Measurements from ENCODE around the gene HMGCL. TPM values are rescaled to one million over a fixed set of nuclear protein-coding genes. Genes with fewer than 3 reads are reported as not detected.

Gene HMGCL
- polyA plus RNA-seq, 3 donors: 17.8 to 26.7 (median 22.1) TPM

DNA sequence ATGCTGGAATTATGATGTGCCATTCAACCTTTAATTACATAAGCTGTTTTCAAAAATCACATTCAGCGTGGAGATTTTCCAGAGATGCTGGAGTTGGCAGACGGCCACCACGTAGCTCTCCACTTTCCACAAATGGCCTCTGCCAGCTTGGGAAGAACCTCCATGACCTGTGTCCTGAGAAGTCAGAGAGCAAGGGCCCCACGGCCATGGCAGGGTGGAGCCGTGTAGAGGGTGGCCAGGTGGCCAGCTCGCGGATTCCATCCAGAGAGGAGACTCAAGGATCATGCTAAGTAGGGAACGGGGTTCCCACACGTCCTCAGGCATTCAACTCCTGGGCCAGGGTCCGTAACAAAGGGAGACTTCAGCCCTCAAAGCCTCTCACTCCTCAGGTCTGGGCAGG is 23.4 kb downstream of the HMGCL start:
- no peak overlapping the region for H3K4me3 Mint-ChIP-seq
- H2AFZ ChIP-seq (ENCODE audit: insufficient read depth, low read depth, low read length, poor library complexity, severe bottlenecking): no peak overlapping the region
- no peak for DNase-seq
- H3K27ac Mint-ChIP-seq: peak overlapping the region in 3 of 7 donors; percentile 53 to 96 (median 92)
- TF ChIP-seq, protein P1, sequence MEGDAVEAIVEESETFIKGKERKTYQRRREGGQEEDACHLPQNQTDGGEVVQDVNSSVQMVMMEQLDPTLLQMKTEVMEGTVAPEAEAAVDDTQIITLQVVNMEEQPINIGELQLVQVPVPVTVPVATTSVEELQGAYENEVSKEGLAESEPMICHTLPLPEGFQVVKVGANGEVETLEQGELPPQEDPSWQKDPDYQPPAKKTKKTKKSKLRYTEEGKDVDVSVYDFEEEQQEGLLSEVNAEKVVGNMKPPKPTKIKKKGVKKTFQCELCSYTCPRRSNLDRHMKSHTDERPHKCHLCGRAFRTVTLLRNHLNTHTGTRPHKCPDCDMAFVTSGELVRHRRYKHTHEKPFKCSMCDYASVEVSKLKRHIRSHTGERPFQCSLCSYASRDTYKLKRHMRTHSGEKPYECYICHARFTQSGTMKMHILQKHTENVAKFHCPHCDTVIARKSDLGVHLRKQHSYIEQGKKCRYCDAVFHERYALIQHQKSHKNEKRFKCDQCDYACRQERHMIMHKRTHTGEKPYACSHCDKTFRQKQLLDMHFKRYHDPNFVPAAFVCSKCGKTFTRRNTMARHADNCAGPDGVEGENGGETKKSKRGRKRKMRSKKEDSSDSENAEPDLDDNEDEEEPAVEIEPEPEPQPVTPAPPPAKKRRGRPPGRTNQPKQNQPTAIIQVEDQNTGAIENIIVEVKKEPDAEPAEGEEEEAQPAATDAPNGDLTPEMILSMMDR (IDR thresholded peaks at IDR 0.05): no peak
- no peaks in the 10 kb centered on the region for H3K9me3 ChIP-seq (replicated peaks in 1 of 2; ENCODE audit: control insufficient read depth in 1 of 2, insufficient read depth in 1 of 2, low read length in 2 of 2)
- H3K27ac ChIP-seq (ENCODE audit: low read depth in 1 of 2, low read length in 2 of 2): peak overlapping the region in 1 of 2 donors; percentile 97
- H3K27me3 ChIP-seq (ENCODE audit: control insufficient read depth in 2 of 2, insufficient read depth in 2 of 2, low read length in 2 of 2): no peaks in the 10 kb centered on the region
- H3K4me3 ChIP-seq (replicated peaks in 1 of 3; ENCODE audit: low read depth in 2 of 3, low read length in 3 of 3): peak overlapping the region in 1 of 3 experiments; percentile 85
- peaks cover 57% of the 10 kb centered on the region for H3K4me1 Mint-ChIP-seq
- WGBS (ENCODE audit: insufficient coverage): 88% methylated on average over 5 of the region's 10 CpGs
- H3K9ac ChIP-seq (ENCODE audit: insufficient read depth, low read length, poor library complexity, severe bottlenecking): no peak overlapping the region
- peaks cover 11 to 46% of the 10 kb centered on the region in 2 donors for H3K36me3 ChIP-seq (replicated peaks in 1 of 2; ENCODE audit: control insufficient read depth in 1 of 2, insufficient read depth in 2 of 2, low read length in 2 of 2)
- intact Hi-C loops (cut with micrococcal nuclease): loop anchor here (2.0 to 10.0 kb wide), 2 partner anchors 23 to 113 kb away; partner anchors contain the start of genes CNR2 (in 1 of the 2) and PITHD1 (in 1 of the 2)
- peaks cover 5% of the 10 kb centered on the region for H3K79me2 ChIP-seq (ENCODE audit: insufficient read depth, low read length)
- peak overlapping the region; percentile 98 for H3K4me2 ChIP-seq (replicated peaks; ENCODE audit: extremely low read depth, low read length, poor library complexity, severe bottlenecking)
- H3K9me3 Mint-ChIP-seq: no peaks in the 10 kb centered on the region
- H3K27me3 Mint-ChIP-seq (ENCODE audit: low read depth in 3 of 3): peaks cover 0 to 3% (median 3%) of the 10 kb centered on the region in 3 donors
- H4K20me1 ChIP-seq (ENCODE audit: insufficient read depth, low read length): no peaks in the 10 kb centered on the region
- H3K4me1 ChIP-seq (ENCODE audit: control insufficient read depth in 1 of 2, insufficient read depth in 2 of 2, low read length in 2 of 2): peaks cover 51 to 61% of the 10 kb centered on the region in 2 donors
- peaks cover 47 to 61% of the 10 kb centered on the region in 2 donors for H3K36me3 Mint-ChIP-seq

DNA sequence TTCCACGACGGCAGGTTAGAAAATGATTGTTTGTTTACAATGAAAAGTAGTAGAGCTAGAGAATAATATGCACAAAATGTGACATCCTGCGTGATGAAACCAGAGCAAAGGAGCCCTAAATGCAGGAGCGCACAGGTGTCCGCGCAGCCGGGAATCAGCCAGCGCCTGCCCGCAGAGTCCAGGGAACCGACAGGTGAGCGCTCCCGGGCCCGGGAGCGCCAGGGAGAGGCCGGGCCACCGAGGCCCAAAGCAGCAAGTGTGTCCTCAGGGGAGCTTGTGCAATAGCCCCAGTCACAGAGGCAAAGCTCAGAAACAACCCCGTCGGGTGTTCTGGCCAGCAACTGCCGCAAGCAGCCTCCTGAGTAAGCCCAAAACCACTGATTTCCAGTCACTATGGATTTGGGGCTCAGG is 23.9 kb downstream of the HMGCL start:
- WGBS (ENCODE audit: insufficient coverage): 31% methylated on average over 19 of the region's 19 CpGs
- Histone ChIP-seq H3K79me2 (ENCODE audit: insufficient read depth, low read length) (peaks cover 5% of the 10 kb centered on the region), H4K20me1 (ENCODE audit: insufficient read depth, low read length) (no peaks in the 10 kb centered on the region), H3K4me2 (replicated peaks; ENCODE audit: extremely low read depth, low read length, poor library complexity, severe bottlenecking) (peak overlapping the region; percentile 98), H3K9ac (ENCODE audit: insufficient read depth, low read length, poor library complexity, severe bottlenecking) (peak overlapping the region; percentile 94), H3K27me3 (ENCODE audit: control insufficient read depth in 2 of 2, insufficient read depth in 2 of 2, low read length in 2 of 2) (no peaks in the 10 kb centered on the region), H3K4me3 (replicated peaks in 1 of 3; ENCODE audit: low read depth in 2 of 3, low read length in 3 of 3) (peak overlapping the region; percentile 62 to 88 (median 85)), H3K4me1 (ENCODE audit: control insufficient read depth in 1 of 2, insufficient read depth in 2 of 2, low read length in 2 of 2) (peaks cover 46 to 56% of the 10 kb centered on the region in 2 donors), H3K36me3 (replicated peaks in 1 of 2; ENCODE audit: control insufficient read depth in 1 of 2, insufficient read depth in 2 of 2, low read length in 2 of 2) (peaks cover 16 to 51% of the 10 kb centered on the region in 2 donors), H3K9me3 (replicated peaks in 1 of 2; ENCODE audit: control insufficient read depth in 1 of 2, insufficient read depth in 1 of 2, low read length in 2 of 2) (no peaks in the 10 kb centered on the region), H2AFZ (ENCODE audit: insufficient read depth, low read depth, low read length, poor library complexity, severe bottlenecking) (peak overlapping the region; percentile 87), H3K27ac (ENCODE audit: low read depth in 1 of 2, low read length in 2 of 2) (peak overlapping the region; percentile 67 to 97)
- H3K9me3 Mint-ChIP-seq: no peaks in the 10 kb centered on the region
- peaks cover 0 to 3% (median 3%) of the 10 kb centered on the region in 3 donors for H3K27me3 Mint-ChIP-seq (ENCODE audit: low read depth in 3 of 3)
- TF ChIP-seq, protein P1 (IDR thresholded peaks at IDR 0.05): no peak
- H3K27ac Mint-ChIP-seq: peak overlapping the region; percentile 91 to 97 (median 92)
- DNase-seq: peak in 2 of 3 donors; percentile 43 to 59
- H3K4me3 Mint-ChIP-seq: peak overlapping the region; percentile 87 to 89
- peaks cover 47 to 61% of the 10 kb centered on the region in 2 donors for H3K36me3 Mint-ChIP-seq
- peaks cover 51% of the 10 kb centered on the region for H3K4me1 Mint-ChIP-seq
- intact Hi-C loops (cut with micrococcal nuclease): loop anchor here (2.0 to 10.0 kb wide), 2 partner anchors 23 to 113 kb away; partner anchors contain the start of genes CNR2 (in 1 of the 2) and PITHD1 (in 1 of the 2)
